ENCODE results near the gene NSMCE3.
A peak's percentile ranks its signal among the peaks of the same experiment; 100 is the strongest.

Gene NSMCE3

DNA sequence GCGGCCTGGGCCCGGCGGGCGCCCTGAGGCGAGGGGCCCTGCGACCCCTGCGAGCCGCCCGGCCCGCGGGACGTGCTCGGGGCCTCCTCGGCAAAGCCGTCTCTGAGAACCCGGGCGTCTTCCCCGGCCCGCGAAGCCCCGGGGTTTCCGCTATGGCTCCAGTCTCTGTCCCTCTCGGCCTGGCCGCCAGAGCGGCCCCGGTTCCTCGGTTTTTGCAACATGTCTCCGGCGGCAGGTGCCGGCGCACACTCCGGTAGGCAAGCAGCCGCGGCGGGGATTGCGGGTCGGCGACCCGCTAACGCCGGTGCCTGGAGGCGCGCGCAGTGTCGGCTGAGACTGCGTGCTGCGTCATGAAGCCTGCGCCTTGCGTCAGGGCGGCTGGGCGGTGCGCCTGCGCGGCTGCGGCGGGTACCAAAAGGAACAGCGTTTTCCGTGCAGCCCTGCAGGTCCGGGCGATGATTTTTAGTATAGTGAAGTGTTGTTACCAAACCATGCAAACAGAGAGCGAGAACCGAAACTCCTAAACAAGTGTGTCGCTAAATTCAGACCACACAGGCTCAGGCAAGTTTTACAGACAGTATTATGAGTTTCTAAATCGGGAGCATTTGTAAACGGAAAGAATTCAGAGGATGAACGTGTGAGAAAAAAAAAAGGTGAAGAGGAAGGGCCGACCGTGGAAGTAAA is at the start of gene NSMCE3:
NSMCE3 (minus strand) TSS at position 338 of the 684 bp plus-strand sequence; CDS start at position 221, 117 bp downstream.
- DNase-seq (ENCODE audit: low read depth): peak; percentile 87

- DNase-seq (ENCODE audit: low read depth): no peak
These were observed 46.8 kb upstream of the NSMCE3 start for GRCh38 chr15:29316422-29316821.

DNA sequence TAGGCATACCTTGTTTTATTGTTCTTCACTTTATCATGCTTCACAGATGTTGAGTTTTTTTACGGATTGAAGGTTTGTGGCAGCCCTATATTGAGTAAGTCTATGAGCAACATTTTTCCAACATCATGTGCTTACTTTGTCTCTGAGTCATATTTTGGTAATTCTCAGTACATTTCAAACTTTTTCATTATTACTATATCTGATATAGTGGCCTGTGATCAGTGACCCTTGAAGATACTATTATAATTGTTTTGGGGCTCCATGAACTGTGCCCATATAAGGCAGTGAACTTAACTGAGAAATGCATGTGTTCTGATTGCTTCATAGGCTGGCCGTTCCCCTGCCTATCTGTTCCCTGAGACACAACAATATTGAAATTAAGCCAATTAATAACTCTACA is 42.8 kb upstream of the NSMCE3 start:
- DNase-seq (ENCODE audit: low read depth): peak; percentile 60

DNA sequence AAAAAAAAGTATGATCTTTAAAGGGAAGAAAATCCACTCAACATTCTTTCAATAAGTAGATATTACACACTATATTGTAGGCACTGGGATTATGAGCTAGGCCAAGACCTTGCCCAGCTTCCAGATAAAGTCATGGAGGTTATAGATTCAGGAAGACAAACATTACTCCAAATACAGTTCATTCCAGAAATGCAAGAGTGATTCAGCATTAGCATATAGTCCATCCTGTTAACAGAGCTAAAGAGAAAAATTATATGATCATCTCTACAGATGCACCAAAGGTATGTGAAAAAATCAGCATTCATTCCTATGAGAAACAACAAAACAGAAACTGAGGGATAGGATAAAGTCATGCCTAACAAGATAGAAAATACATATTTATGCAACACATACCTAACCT is 42.1 kb upstream of the NSMCE3 start:
- peak; percentile 19 for DNase-seq (ENCODE audit: low read depth)

GRCh38 chr15:29309139-29309538 is 39.5 kb upstream of the NSMCE3 start:
- DNase-seq (ENCODE audit: low read depth): no peak

DNA sequence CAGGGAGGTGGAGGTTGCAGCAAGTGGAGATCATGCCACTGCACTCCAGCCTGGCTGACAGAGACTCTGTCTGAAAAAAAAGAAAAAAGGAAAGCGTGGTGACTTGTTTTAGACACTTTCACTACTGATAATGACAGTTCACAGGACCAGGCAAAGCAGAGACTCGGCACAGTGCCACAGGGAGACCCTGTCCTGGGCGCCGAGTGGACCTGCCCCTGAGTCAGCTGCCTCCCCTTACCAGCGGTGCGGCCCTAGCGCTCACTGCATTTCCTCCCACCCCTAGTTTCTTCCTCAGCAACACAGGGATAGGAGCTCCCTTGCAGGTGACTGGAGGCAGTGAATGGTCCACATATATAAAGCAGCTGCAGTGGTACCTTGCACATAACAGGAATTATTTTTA is 38.7 kb upstream of the NSMCE3 start:
- no peak for DNase-seq (ENCODE audit: low read depth)

GRCh38 chr15:29305556-29305955 is 35.9 kb upstream of the NSMCE3 start:
- no peak for DNase-seq (ENCODE audit: low read depth)

DNA sequence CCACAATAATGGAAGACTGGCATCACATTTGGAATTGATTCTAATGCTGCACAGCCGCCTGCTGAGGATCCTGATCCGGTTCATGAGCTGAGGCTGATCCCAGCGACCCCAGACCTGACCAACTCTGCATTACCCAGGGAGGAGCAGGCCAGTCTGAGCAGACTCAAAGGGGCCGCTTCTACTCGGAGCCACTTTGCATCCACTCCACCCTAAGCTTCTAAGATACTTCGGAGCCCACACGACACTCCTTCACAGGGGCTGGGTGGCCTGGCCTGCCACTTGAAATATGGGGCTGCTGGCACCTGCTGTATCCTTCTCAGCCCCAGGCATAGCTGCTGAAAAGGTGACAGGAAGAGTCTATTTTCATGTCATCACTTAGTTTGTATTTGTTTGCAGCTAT is 33.2 kb upstream of the NSMCE3 start:
- no peak for DNase-seq (ENCODE audit: low read depth)

DNA sequence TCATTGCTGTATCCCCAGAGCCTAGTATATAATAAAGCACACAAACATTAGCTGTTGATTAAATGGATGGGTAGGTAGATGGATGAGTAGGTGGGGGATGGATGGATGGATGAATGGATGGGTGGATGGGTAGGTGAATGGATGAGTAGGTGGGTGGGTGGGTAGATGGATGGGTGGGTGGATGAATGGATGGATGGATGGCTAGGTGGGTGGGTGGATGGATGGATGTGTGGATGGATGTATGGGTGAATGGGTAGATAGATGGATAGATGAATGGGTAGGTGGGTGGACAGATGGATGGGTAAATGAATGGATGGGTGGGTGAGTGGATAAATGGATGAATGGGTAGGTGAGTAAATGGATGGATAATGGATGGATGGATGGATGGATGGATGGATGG is 30.2 kb upstream of the NSMCE3 start:
- no peak for DNase-seq (ENCODE audit: low read depth)

DNA sequence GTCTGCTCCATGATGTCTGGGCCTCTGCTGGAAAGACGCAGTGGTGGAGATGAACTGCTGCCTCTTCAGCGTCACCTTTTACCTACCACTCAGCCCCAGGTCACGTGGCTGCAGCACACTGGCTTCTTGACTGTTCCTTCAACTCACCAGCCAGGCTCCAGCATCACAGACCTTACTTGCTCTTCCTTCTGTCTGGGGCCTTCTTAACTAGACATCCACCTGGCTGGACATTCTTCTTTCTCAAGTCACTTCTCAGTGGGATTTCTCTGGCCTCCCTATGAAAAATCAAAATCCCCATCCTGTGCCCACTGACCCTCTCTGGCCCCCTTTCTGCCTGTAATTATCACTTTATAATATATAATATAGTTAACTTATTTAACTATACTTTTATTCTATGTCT is 29.7 kb upstream of the NSMCE3 start:
- DNase-seq (ENCODE audit: low read depth): no peak

- DNase-seq (ENCODE audit: low read depth): no peak
These were observed 25.2 kb upstream of the NSMCE3 start for GRCh38 chr15:29294732-29295325.

- DNase-seq (ENCODE audit: low read depth): no peak
These were observed 21.6 kb upstream of the NSMCE3 start for GRCh38 chr15:29291067-29291845.

GRCh38 chr15:29289173-29289572 is 19.6 kb upstream of the NSMCE3 start:
- DNase-seq (ENCODE audit: low read depth): no peak

- peak; percentile 47 for DNase-seq (ENCODE audit: low read depth)
These were observed 15.8 kb upstream of the NSMCE3 start for GRCh38 chr15:29285386-29285785.

DNA sequence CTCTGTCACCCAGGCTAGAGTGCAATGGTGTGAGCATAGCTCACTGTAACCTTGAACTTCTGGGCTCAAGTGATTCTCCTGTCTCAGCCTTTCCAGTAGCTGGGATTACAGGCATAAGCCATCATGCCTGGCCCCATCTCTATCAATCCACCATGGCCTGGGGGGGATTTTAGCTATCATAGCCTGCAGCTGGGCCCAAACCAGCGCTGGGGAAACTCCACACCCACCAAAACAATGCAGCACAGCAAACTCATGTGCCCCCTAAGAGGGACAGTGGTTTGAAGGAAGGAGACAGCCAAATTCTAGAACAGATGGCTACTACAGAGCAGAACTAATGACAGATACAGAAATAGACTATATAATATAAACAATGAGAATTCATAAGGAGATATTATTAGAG is 13.8 kb upstream of the NSMCE3 start:
- no peak for DNase-seq (ENCODE audit: low read depth)

DNA sequence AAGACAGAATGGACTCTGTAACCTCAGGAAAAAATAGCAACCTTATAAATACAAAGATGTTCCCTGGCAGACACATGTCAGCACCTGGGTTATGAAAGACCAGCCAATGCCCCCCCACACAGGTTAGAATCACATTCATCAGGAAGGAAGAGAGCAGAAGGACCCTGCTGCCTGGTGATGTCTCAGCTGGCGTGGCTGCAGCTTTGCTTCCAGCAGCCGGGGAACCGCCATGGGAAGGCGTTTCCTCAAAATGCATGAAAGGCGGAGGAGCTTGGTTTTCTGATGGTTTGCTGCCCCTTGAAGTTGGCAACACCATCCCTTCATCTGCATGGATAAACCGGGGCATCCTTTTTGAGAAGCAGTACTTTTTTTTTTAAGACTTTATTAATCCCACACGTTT is 10.9 kb upstream of the NSMCE3 start:
- no peak for DNase-seq (ENCODE audit: low read depth)

DNA sequence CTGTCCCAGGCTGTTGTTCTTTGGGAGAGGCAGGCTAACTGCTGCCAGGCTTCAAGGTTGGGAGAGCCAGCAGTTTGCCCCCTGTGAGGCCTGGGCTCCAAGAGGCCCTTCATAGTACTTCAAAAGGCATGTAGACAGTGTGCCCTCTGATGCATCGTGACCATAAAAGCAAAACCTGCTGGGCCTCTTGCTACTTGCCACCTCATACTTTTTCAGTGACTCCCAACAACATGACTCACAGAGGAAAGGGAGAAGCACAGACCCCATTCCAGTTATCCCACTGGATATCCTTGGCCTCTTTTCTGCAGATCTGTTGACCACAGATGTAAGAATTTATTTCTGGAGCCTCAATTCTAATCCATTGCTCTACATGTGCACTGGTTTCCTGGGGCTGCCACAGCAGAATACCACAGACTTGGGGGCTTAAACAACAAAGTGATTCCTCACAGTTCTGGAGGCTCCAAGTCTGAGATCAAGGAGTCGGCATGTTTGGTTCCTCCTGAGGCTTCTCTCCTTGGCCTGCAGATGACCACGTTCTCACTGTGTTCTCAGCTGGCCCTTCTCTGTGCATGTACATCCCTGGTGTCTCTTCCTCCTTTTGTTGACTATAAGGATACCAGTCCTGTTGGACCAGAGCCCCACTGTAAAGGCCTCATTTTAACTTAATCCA is 8.9 kb upstream of the NSMCE3 start:
- DNase-seq (ENCODE audit: low read depth): peak; percentile 96

DNA sequence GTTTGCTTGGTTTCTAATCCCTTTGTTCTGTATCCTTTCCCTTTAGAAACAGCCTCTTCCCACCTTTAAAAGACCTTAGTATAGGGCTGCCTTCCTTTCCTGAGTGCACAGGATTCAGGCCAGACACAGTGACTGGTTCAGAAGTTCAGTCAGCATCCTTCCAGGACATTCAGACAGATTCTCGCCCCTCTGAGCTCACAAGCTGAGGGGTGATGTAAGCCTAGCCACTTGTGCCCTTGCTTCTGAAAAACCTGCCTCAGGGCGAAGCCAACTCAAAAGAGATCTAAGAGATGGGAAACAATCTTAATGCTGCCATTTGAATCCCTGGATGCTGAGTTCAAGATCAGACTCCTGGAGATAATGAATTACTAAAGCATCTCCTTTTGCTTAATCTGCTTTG is 6.7 kb upstream of the NSMCE3 start:
- peak; percentile 54 for DNase-seq (ENCODE audit: low read depth)

- no peak for DNase-seq (ENCODE audit: low read depth)
These were observed 6.2 kb upstream of the NSMCE3 start for GRCh38 chr15:29275855-29276254.

GRCh38 chr15:29274946-29275345 is 5.3 kb upstream of the NSMCE3 start:
- DNase-seq (ENCODE audit: low read depth): no peak

DNA sequence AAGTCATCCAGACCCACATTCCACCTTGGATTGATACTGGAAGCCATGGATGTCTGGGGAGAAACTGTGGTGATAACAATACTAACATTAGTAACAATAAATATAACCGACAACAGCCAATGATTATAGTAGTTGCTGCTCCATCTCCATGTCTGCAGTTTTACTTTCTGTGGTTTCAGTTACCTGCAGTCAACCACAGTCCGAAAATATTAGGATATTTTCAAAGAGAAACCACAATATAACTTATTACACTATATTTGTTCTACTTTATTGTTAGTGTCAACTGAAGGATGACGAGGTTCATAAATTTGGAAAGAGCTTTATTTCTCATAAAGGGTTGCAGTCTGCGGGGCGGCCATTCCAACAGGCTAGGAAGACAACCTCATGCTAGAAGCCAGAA is 2.6 kb upstream of the NSMCE3 start:
- DNase-seq (ENCODE audit: low read depth): no peak

DNA sequence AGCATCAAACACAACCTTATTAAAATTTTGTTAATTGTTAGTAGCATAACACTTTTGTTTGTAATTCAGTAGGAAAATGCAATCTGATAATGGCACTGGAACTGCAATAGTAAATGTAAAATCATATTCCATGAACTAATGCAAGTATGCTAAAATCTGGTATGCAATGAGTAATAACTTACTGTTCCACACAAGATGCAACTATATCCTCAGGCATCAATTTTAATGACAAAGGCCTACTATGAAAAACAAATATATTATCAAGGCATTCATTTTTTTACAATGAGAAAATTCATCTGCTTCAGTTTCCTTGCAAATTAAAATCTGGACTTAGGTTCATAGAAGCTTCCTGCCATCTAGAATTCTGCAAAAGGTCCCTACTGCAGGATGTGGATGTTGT is 1.4 kb upstream of the NSMCE3 start:
- DNase-seq (ENCODE audit: low read depth): peak; percentile 74

Measured in EH (cell line).